ENCODE measurements around the gene RAB35.

GRCh38 chr12:120095736-120096135 is 20.8 kb downstream of the RAB35 start:
- TF ChIP-seq POLR2A (IDR thresholded peaks at IDR 0.05; ENCODE audit: low read length) (no peak), GATA1 (IDR thresholded peaks at IDR 0.05; ENCODE audit: low read depth, low read length) (no peak)

Data from erythroblast (primary cell).